Neural progenitor cell (in vitro differentiated cells): ENCODE measurements around the gene SNTG2. TPM values are rescaled to one million over a fixed set of nuclear protein-coding genes. Genes with fewer than 3 reads are reported as not detected.
"Not testable (repeated sequence)": the region's sequence is repeated elsewhere in the genome, so short reads cannot be mapped to it uniquely, and the experiment has no call there.

ENCODE experiments used
- DNase-seq: peaks from one replicate; pipeline ENCODE4 v3.0.0-alpha.2; 2016; ENCODE audit warnings: low spot score
- H2AFZ ChIP-seq: fragments of 200-600 bp; sonication (generic); replicated peaks from 2 replicates; pipeline ENCODE4 v1.6.1; 2016; ENCODE audit warnings: antibody characterized with exemption
- H3F3A ChIP-seq: fragments of 200-600 bp; sonication (generic); 2 replicates; pipeline ENCODE4 v1.6.1; 2016; ENCODE audit warnings: antibody characterized with exemption, low read depth
- H3K27ac ChIP-seq: fragments of 200-600 bp; sonication (generic); 2 replicates; pipeline ENCODE4 v1.5.1; 2016; ENCODE audit warnings: mild to moderate bottlenecking
- H3K27me3 ChIP-seq: fragments of 200-600 bp; sonication (generic); 2 replicates; pipeline ENCODE4 v1.6.1; 2016; ENCODE audit warnings: mild to moderate bottlenecking, moderate library complexity
- H3K36me3 ChIP-seq: fragments of 200-600 bp; sonication (generic); 2 replicates; pipeline ENCODE4 v1.5.1; 2016
- H3K4me1 ChIP-seq: fragments of 200-600 bp; sonication (generic); 2 replicates; pipeline ENCODE4 v1.6.1; 2016; ENCODE audit warnings: mixed run types
- H3K4me2 ChIP-seq: fragments of 200-600 bp; sonication (generic); 2 replicates; pipeline ENCODE4 v1.6.1; 2016
- H3K4me3 ChIP-seq: fragments of 200-600 bp; sonication (generic); 2 replicates; pipeline ENCODE4 v1.5.1; 2016
- H3K79me2 ChIP-seq: fragments of 200-600 bp; sonication (generic); 2 replicates; pipeline ENCODE4 v1.6.1; 2016; ENCODE audit warnings: low read depth
- H3K9ac ChIP-seq: fragments of 200-600 bp; sonication (generic); 2 replicates; pipeline ENCODE4 v1.6.1; 2016
- H3K9me3 ChIP-seq: fragments of 200-600 bp; sonication (generic); 2 replicates; pipeline ENCODE4 v1.5.1; 2016; ENCODE audit warnings: low read depth
- H4K20me1 ChIP-seq: fragments of 200-600 bp; sonication (generic); 2 replicates; pipeline ENCODE4 v1.6.1; 2016; ENCODE audit warnings: low read depth
- H3K27ac Mint-ChIP-seq: 3 replicates; pipeline ENCODE4 v1.8.0; 2021; ENCODE audit warnings: mixed read lengths
- H3K27me3 Mint-ChIP-seq: 2 replicates; pipeline ENCODE4 v1.8.0; 2022; ENCODE audit warnings: low read depth, mild to moderate bottlenecking, inconsistent platforms, moderate library complexity, mixed read lengths; ENCODE audit not compliant: insufficient read depth
- H3K36me3 Mint-ChIP-seq: 3 replicates; pipeline ENCODE4 v1.8.0; 2021; ENCODE audit warnings: mixed read lengths
- H3K4me1 Mint-ChIP-seq: 3 replicates; pipeline ENCODE4 v1.8.0; 2021; ENCODE audit warnings: mixed read lengths
- H3K4me3 Mint-ChIP-seq: 3 replicates; pipeline ENCODE4 v1.8.0; 2021; ENCODE audit warnings: mild to moderate bottlenecking, moderate library complexity, mixed read lengths
- H3K9me3 Mint-ChIP-seq: 3 replicates; pipeline ENCODE4 v1.8.0; 2020; ENCODE audit warnings: mixed read lengths
- EZH2 ChIP-seq: fragments of 200-600 bp; sonication (generic); IDR thresholded peaks from 2 replicates; pipeline ENCODE4 v1.6.1; 2017; ENCODE audit warnings: antibody characterized with exemption, mild to moderate bottlenecking, moderate library complexity
- EZH2phosphoT487 ChIP-seq: fragments of 200-600 bp; sonication (generic); IDR thresholded peaks from 2 replicates; pipeline ENCODE4 v1.6.1; 2017; ENCODE audit warnings: antibody characterized with exemption
- total RNA-seq: library from RNA; depleted of rRNA; stranded (reverse); fragments of >200 nt; gene quantifications from 2 replicates; pipeline ENCODE4 v1.2.3, GENCODE V29; 2015; ENCODE audit warnings: low replicate concordance
- TF ChIP-seq, protein P1 (sequence below): fragments of 200-600 bp; sonication (generic); IDR thresholded peaks from 2 replicates; pipeline ENCODE4 v1.5.1; 2017; ENCODE audit warnings: antibody characterized with exemption, mild to moderate bottlenecking

The SNTG2 gene
- total RNA-seq, 1 donor from 2014 or later: 1.1 TPM

DNA sequence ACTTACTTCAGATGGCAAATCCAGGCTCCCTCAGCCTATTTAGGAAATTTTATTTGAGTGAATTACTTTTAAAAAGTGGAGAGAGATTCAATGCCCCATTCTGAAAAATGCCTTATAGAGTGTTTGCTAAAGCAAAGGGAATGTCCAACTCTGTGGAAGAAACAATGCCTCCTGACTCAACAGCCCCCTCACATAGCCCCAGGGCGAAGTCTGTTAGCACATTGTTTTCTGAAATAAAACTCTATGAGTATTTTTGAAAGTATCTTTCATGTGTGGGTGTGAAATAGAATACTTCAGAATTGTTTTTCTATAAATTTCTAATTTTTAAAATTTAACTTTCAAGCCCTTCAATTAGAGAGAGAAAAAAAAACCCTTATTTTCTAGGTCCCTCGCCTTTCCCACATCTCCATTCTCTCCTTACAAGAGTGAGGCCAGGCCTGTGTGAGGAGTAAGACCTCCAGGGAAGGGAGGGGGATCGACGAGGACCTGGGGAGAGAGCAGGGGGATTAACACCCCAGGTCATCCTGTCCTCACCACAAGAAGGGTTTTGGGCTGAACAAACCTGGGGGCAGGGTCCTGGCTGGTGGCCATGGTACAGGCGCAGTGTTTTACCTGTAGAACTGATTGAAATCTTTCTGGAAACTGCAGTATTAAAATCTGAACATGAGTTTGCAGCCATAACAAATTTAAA, 141.4 kb downstream of the SNTG2 start:
- Mint-ChIP-seq H3K27ac (no peak overlapping the region), H3K36me3 (peaks cover 1% of the 10 kb centered on the region), H3K9me3 (peaks cover 2% of the 10 kb centered on the region), H3K27me3 (peaks cover 4% of the 10 kb centered on the region), H3K4me1 (peaks cover 9% of the 10 kb centered on the region), H3K4me3 (no peak overlapping the region)
- H3K79me2 ChIP-seq: no peaks in the 10 kb centered on the region
- H2AFZ ChIP-seq: no peak overlapping the region
- H3K9ac ChIP-seq: no peak overlapping the region
- H3K27me3 ChIP-seq: no peaks in the 10 kb centered on the region
- H3K36me3 ChIP-seq: no peaks in the 10 kb centered on the region
- peaks cover 5% of the 10 kb centered on the region for H3K4me1 ChIP-seq
- H3K9me3 ChIP-seq: no peaks in the 10 kb centered on the region
- H3F3A ChIP-seq: no peaks in the 10 kb centered on the region
- H3K27ac ChIP-seq: no peak overlapping the region
- H4K20me1 ChIP-seq: no peaks in the 10 kb centered on the region
- TF ChIP-seq EZH2 (no peak), EZH2phosphoT487 (no peak)
- TF ChIP-seq, protein P1, sequence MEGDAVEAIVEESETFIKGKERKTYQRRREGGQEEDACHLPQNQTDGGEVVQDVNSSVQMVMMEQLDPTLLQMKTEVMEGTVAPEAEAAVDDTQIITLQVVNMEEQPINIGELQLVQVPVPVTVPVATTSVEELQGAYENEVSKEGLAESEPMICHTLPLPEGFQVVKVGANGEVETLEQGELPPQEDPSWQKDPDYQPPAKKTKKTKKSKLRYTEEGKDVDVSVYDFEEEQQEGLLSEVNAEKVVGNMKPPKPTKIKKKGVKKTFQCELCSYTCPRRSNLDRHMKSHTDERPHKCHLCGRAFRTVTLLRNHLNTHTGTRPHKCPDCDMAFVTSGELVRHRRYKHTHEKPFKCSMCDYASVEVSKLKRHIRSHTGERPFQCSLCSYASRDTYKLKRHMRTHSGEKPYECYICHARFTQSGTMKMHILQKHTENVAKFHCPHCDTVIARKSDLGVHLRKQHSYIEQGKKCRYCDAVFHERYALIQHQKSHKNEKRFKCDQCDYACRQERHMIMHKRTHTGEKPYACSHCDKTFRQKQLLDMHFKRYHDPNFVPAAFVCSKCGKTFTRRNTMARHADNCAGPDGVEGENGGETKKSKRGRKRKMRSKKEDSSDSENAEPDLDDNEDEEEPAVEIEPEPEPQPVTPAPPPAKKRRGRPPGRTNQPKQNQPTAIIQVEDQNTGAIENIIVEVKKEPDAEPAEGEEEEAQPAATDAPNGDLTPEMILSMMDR: no peak
- H3K4me3 ChIP-seq: no peak overlapping the region
- DNase-seq: no peak
- H3K4me2 ChIP-seq: no peak overlapping the region

DNA sequence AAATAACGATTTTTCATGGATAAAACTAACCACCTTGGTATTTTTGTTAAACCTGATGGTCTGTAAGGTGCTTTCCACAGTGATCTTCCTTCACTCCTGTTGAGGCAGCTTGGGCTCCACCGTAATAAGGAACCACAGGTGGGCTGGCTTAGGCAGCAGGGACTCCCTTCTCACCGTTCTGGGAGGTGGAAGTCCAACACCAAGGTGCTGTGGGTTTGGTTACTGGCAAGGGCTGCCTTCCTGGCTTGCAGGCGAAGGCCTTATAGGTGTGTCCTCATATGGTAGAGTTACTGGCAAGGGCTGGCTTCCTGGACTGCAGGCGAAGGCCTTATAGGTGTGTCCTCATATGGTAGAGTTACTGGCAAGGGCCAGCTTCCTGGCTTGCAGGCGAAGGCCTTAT, 143.0 kb downstream of the SNTG2 start:
- DNase-seq, H3K4me3 Mint-ChIP-seq, H3K27ac Mint-ChIP-seq, H3K79me2 ChIP-seq, H3K36me3 ChIP-seq, H3K9me3 ChIP-seq, H3K9me3 Mint-ChIP-seq, H3K9ac ChIP-seq, H3F3A ChIP-seq, H2AFZ ChIP-seq, H3K36me3 Mint-ChIP-seq, H3K27me3 ChIP-seq, H3K27me3 Mint-ChIP-seq, H3K27ac ChIP-seq, H3K4me2 ChIP-seq, H3K4me3 ChIP-seq, H4K20me1 ChIP-seq: not testable (repeated sequence)
- peaks cover 21% of the 10 kb centered on the region for H3K4me1 Mint-ChIP-seq
- peaks cover 19% of the 10 kb centered on the region for H3K4me1 ChIP-seq

GRCh38 chr2:1097101-1097500, 146.5 kb downstream of the SNTG2 start:
- no peak overlapping the region for H3K4me3 ChIP-seq
- DNase-seq: peak; percentile 60
- H3K27ac Mint-ChIP-seq: peak overlapping the region; percentile 80

DNA sequence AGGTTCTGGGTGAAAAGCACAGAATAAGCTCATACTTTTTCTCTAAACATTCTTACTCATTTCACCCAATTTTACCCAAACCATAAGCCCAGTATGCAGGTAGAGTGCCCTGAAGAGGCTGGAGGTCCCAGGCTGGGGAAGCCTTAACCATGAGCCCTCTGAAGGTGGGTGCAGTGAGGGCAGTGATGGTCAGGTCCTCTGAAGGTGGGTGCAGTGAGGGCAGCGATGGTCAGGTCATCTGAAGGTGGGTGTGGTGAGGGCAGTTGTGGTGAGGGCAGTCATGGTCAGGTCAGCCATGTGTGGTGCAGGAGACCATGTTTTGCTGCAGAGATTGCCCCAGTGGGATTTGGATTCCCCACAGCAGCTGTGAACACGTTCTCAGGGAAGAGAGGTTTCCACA, 148.8 kb downstream of the SNTG2 start:
- DNase-seq: no peak
- no peaks in the 10 kb centered on the region for H3K36me3 Mint-ChIP-seq
- Histone ChIP-seq H3K4me1 (peaks cover 22% of the 10 kb centered on the region), H3K9me3 (no peaks in the 10 kb centered on the region), H2AFZ (no peak overlapping the region), H3K4me2 (no peak overlapping the region), H3K9ac (no peak overlapping the region), H3K36me3 (no peaks in the 10 kb centered on the region), H3K4me3 (no peak overlapping the region), H3F3A (no peaks in the 10 kb centered on the region), H4K20me1 (no peaks in the 10 kb centered on the region), H3K27me3 (no peaks in the 10 kb centered on the region), H3K79me2 (no peaks in the 10 kb centered on the region), H3K27ac (no peak overlapping the region)
- H3K27me3 Mint-ChIP-seq: peaks cover 2% of the 10 kb centered on the region
- no peak overlapping the region for H3K27ac Mint-ChIP-seq
- peaks cover 2% of the 10 kb centered on the region for H3K9me3 Mint-ChIP-seq
- peaks cover 27% of the 10 kb centered on the region for H3K4me1 Mint-ChIP-seq
- H3K4me3 Mint-ChIP-seq: peak overlapping the region; percentile 54
- no peak for TF ChIP-seq EZH2
- TF ChIP-seq EZH2phosphoT487: no peak
- TF ChIP-seq, protein P1: no peak

More at GRCh38 chr2:1097101-1097500, 146.5 kb downstream of the SNTG2 start:
- TF ChIP-seq, protein P1: no peak
- no peak for TF ChIP-seq EZH2phosphoT487
- TF ChIP-seq EZH2: no peak
- H3K4me1 Mint-ChIP-seq: peaks cover 25% of the 10 kb centered on the region
- no peak overlapping the region for H3K9ac ChIP-seq
- no peaks in the 10 kb centered on the region for H3K9me3 ChIP-seq
- H3K79me2 ChIP-seq: no peaks in the 10 kb centered on the region
- peak overlapping the region; percentile 61 for H3K4me3 Mint-ChIP-seq
- H3K36me3 Mint-ChIP-seq: no peaks in the 10 kb centered on the region
- peaks cover 2% of the 10 kb centered on the region for H3K27me3 Mint-ChIP-seq
- H3K27me3 ChIP-seq: no peaks in the 10 kb centered on the region
- no peaks in the 10 kb centered on the region for H3F3A ChIP-seq
- no peaks in the 10 kb centered on the region for H4K20me1 ChIP-seq
- H3K27ac ChIP-seq: no peak overlapping the region
- peak overlapping the region; percentile 41 for H3K4me2 ChIP-seq
- H3K4me1 ChIP-seq: peaks cover 19% of the 10 kb centered on the region
- H3K9me3 Mint-ChIP-seq: peaks cover 2% of the 10 kb centered on the region
- peak overlapping the region; percentile 39 for H2AFZ ChIP-seq
- no peaks in the 10 kb centered on the region for H3K36me3 ChIP-seq
